HL-60 (cell line): ENCODE measurements around the gene ADRB1.

Experiments
- POLR2AphosphoS5 ChIP-seq: IDR thresholded peaks from 2 replicates; pipeline ENCODE4 v1.6.1; 2012; ENCODE audit warnings: low read depth
- REST ChIP-seq: IDR thresholded peaks from 2 replicates; pipeline ENCODE4 v1.6.1; 2012; ENCODE audit warnings: low read depth; ENCODE audit not compliant: insufficient replicate concordance
- TF ChIP-seq, protein P1 (sequence below): IDR thresholded peaks from one replicate; pipeline ENCODE4 v1.5.1; 2011; ENCODE audit warnings: low read length, control low read depth, inconsistent platforms; ENCODE audit not compliant: insufficient read depth

- TF ChIP-seq, protein P1, sequence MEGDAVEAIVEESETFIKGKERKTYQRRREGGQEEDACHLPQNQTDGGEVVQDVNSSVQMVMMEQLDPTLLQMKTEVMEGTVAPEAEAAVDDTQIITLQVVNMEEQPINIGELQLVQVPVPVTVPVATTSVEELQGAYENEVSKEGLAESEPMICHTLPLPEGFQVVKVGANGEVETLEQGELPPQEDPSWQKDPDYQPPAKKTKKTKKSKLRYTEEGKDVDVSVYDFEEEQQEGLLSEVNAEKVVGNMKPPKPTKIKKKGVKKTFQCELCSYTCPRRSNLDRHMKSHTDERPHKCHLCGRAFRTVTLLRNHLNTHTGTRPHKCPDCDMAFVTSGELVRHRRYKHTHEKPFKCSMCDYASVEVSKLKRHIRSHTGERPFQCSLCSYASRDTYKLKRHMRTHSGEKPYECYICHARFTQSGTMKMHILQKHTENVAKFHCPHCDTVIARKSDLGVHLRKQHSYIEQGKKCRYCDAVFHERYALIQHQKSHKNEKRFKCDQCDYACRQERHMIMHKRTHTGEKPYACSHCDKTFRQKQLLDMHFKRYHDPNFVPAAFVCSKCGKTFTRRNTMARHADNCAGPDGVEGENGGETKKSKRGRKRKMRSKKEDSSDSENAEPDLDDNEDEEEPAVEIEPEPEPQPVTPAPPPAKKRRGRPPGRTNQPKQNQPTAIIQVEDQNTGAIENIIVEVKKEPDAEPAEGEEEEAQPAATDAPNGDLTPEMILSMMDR: no peak
- TF ChIP-seq REST (no peak), POLR2AphosphoS5 (no peak)
Measured at GRCh38 chr10:114000457-114001010, 43.1 kb upstream of the ADRB1 start.
